Glomerular visceral epithelial cell (primary cell): Measurements from ENCODE around the gene OTOS.

Experiments used
- DNase-seq: peaks from one replicate; pipeline ENCODE4 v3.0.0-alpha.2; 2016; ENCODE audit errors: extremely low spot score

Gene OTOS

GRCh38 chr2:240151477-240152031 lies 11.1 kb upstream of the OTOS start:
- no peak for DNase-seq

GRCh38 chr2:240149943-240150784 lies 9.7 kb upstream of the OTOS start:
- DNase-seq: peak; percentile 44

GRCh38 chr2:240147911-240148587 lies 7.6 kb upstream of the OTOS start:
- DNase-seq: no peak

GRCh38 chr2:240147382-240147781 lies 6.9 kb upstream of the OTOS start:
- no peak for DNase-seq

- DNase-seq: no peak
Measured at GRCh38 chr2:240146627-240147278, 6.3 kb upstream of the OTOS start.

GRCh38 chr2:240146141-240146561 lies 5.7 kb upstream of the OTOS start:
- no peak for DNase-seq

GRCh38 chr2:240145461-240145860 lies 5.0 kb upstream of the OTOS start:
- no peak for DNase-seq

- no peak for DNase-seq
Measured at GRCh38 chr2:240144649-240145261, 4.3 kb upstream of the OTOS start.

- DNase-seq: peak; percentile 66
Measured at GRCh38 chr2:240143801-240144648, 3.6 kb upstream of the OTOS start.

GRCh38 chr2:240143276-240143675 lies 2.8 kb upstream of the OTOS start:
- DNase-seq: no peak

- no peak for DNase-seq
Measured at GRCh38 chr2:240142859-240143258, 2.4 kb upstream of the OTOS start.

- DNase-seq: no peak
Measured at GRCh38 chr2:240142256-240142775, 1.9 kb upstream of the OTOS start.

GRCh38 chr2:240141736-240142135 lies 1.3 kb upstream of the OTOS start:
- DNase-seq: no peak

GRCh38 chr2:240140920-240141319 lies 462 bp upstream of the OTOS start:
- DNase-seq: no peak

GRCh38 chr2:240139666-240140393 lies 628 bp downstream of the OTOS start:
- no peak for DNase-seq

GRCh38 chr2:240139011-240139441 lies 1.4 kb downstream of the OTOS start:
- DNase-seq: no peak

GRCh38 chr2:240138254-240138984 lies 2.0 kb downstream of the OTOS start:
- no peak for DNase-seq

GRCh38 chr2:240137596-240138253 lies 2.7 kb downstream of the OTOS start:
- no peak for DNase-seq
